Upper lobe of left lung (tissue), 6 donors: Measurements from ENCODE around the gene MPRIP. TPM values are rescaled to one million over a fixed set of nuclear protein-coding genes. Genes with fewer than 3 reads are reported as not detected.
"Not testable (repeated sequence)": the region's sequence is repeated elsewhere in the genome, so short reads cannot be mapped to it uniquely, and the experiment has no call there.

Source experiments
- ATAC-seq, 2 donors: fragments of 200-7000 bp; cut with Tn5 transposase; one replicate each; pipeline ENCODE4 v1.9.1; 2022; ENCODE audit warnings: mild to moderate bottlenecking in 2 of 2, moderate library complexity in 2 of 2; ENCODE audit not compliant: low FRiP score in 2 of 2
- DNase-seq, 2 donors: peaks; one replicate each; pipeline ENCODE4 v3.0.0-alpha.2; 2019 to 2020
- H3K27ac ChIP-seq, 4 donors: fragments of 200-600 bp; sonication (generic); one replicate each; pipeline ENCODE4 v1.5.1; 2016 to 2019
- H3K27me3 ChIP-seq, 4 donors: fragments of 200-600 bp; sonication (generic); one replicate each; pipeline ENCODE4 v1.5.1; 2017 to 2019
- H3K36me3 ChIP-seq, 4 donors: fragments of 200-600 bp; sonication (generic); one replicate each; pipeline ENCODE4 v1.5.1; 2016 to 2019
- H3K4me1 ChIP-seq, 4 donors: fragments of 200-600 bp; sonication (generic); one replicate each; pipeline ENCODE4 v1.5.1; 2018 to 2019
- H3K4me3 ChIP-seq, 4 donors: fragments of 200-600 bp; sonication (generic); one replicate each; pipeline ENCODE4 v1.5.1; 2017 to 2019; ENCODE audit warnings: mild to moderate bottlenecking in 2 of 4, moderate library complexity in 1 of 4
- H3K9me3 ChIP-seq, 4 donors: fragments of 200-600 bp; sonication (generic); one replicate each; pipeline ENCODE4 v1.5.1; 2018 to 2019
- EP300 ChIP-seq, 4 donors: sonication (generic); formaldehyde crosslinking; IDR thresholded peaks; one replicate each; pipeline ENCODE4 v1.5.1; 2017; ENCODE audit warnings: antibody characterized with exemption in 4 of 4, control low read depth in 2 of 4
- POLR2A ChIP-seq, 4 donors: fragments of 450-650 bp; IDR thresholded peaks; one replicate each; pipeline ENCODE4 v1.5.1; 2016 to 2017; ENCODE audit warnings: antibody characterized with exemption in 4 of 4, mild to moderate bottlenecking in 2 of 4
- POLR2AphosphoS5 ChIP-seq, 2 donors: sonication (generic); formaldehyde crosslinking; IDR thresholded peaks; one replicate each; pipeline ENCODE4 v1.5.1; 2017; ENCODE audit warnings: antibody characterized with exemption in 2 of 2
- WGBS, 2 donors: methylation state at CpG; one replicate each; pipeline ENCODE4 v1.1.5; 2017 to 2018; 5-methylcytosine and 5-hydroxymethylcytosine counted together
- total RNA-seq, 6 donors: library from RNA; depleted of rRNA in 4 of 6; stranded (reverse); fragments of >200 nt in 4 of 6; gene quantifications; one replicate each; pipeline versions ENCODE4 v1.1.0 to v1.2.1, GENCODE V29; 2016 to 2021
- TF ChIP-seq, protein P1 (sequence below), 6 experiments: fragments of 450-650 bp in 4 of 6; fragments of 200-600 bp in 2 of 6; sonication (generic) in 2 of 6; IDR thresholded peaks; one replicate each; pipeline ENCODE4 v1.5.1; 2016 to 2019; ENCODE audit warnings: antibody characterized with exemption in 6 of 6
- donor health status: DM: no; HTN: no; CAD: no; lungs with moderate emphysema.
- donor health status: DM: no; HTN: yes; CAD: no; lungs with severe emphysema.

The MPRIP gene
- total RNA-seq, 6 donors from 2014 or later: 201 to 380 (median 285) TPM

GRCh38 chr17:17132746-17133145 lies 90.5 kb downstream of the MPRIP start:
- ATAC-seq (no peak), DNase-seq (no peak)
- Histone ChIP-seq H3K36me3 (peaks cover 0 to 95% (median 63%) of the 10 kb centered on the region in 4 donors), H3K4me3 (no peak overlapping the region), H3K9me3 (no peaks in the 10 kb centered on the region), H3K27me3 (no peaks in the 10 kb centered on the region), H3K4me1 (peaks cover 12 to 19% (median 14%) of the 10 kb centered on the region in 4 donors), H3K27ac (no peak overlapping the region)
- 86 to 94% methylated on average over 8 of the region's 8 CpGs for WGBS, 2 donors
- TF ChIP-seq EP300 (IDR thresholded peaks at IDR 0.05) (no peak), POLR2A (IDR thresholded peaks at IDR 0.05) (no peak), POLR2AphosphoS5 (IDR thresholded peaks at IDR 0.05) (no peak)
- TF ChIP-seq, protein P1, sequence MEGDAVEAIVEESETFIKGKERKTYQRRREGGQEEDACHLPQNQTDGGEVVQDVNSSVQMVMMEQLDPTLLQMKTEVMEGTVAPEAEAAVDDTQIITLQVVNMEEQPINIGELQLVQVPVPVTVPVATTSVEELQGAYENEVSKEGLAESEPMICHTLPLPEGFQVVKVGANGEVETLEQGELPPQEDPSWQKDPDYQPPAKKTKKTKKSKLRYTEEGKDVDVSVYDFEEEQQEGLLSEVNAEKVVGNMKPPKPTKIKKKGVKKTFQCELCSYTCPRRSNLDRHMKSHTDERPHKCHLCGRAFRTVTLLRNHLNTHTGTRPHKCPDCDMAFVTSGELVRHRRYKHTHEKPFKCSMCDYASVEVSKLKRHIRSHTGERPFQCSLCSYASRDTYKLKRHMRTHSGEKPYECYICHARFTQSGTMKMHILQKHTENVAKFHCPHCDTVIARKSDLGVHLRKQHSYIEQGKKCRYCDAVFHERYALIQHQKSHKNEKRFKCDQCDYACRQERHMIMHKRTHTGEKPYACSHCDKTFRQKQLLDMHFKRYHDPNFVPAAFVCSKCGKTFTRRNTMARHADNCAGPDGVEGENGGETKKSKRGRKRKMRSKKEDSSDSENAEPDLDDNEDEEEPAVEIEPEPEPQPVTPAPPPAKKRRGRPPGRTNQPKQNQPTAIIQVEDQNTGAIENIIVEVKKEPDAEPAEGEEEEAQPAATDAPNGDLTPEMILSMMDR (IDR thresholded peaks at IDR 0.05): no peak

- no peaks in the 10 kb centered on the region for H3K9me3 ChIP-seq
- H3K27me3 ChIP-seq: no peaks in the 10 kb centered on the region
- TF ChIP-seq, protein P1 (IDR thresholded peaks at IDR 0.05): no peak
- no peak for TF ChIP-seq POLR2A (IDR thresholded peaks at IDR 0.05)
- TF ChIP-seq POLR2AphosphoS5 (IDR thresholded peaks at IDR 0.05): no peak
- TF ChIP-seq EP300 (IDR thresholded peaks at IDR 0.05): no peak
- ATAC-seq (no peak), DNase-seq (no peak)
- WGBS, 2 donors: 80 to 84% methylated on average over 8 to 14 of the region's 14 CpGs
- H3K4me1 ChIP-seq: peaks cover 0 to 8% (median 3%) of the 10 kb centered on the region in 4 donors
- H3K36me3 ChIP-seq: peaks cover 11 to 100% (median 74%) of the 10 kb centered on the region in 4 donors
- no peak overlapping the region for H3K27ac ChIP-seq
- H3K4me3 ChIP-seq: no peak overlapping the region
These were observed 92.0 kb downstream of the MPRIP start for GRCh38 chr17:17134051-17134956.

GRCh38 chr17:17134957-17135333 lies 92.7 kb downstream of the MPRIP start:
- TF ChIP-seq POLR2A (IDR thresholded peaks at IDR 0.05): no peak
- TF ChIP-seq POLR2AphosphoS5 (IDR thresholded peaks at IDR 0.05): no peak
- TF ChIP-seq, protein P1 (IDR thresholded peaks at IDR 0.05): no peak
- no peak for TF ChIP-seq EP300 (IDR thresholded peaks at IDR 0.05)
- peaks cover 11 to 100% (median 77%) of the 10 kb centered on the region in 4 donors for H3K36me3 ChIP-seq
- WGBS, 2 donors: 73 to 83% methylated on average over 1 to 3 of the region's 3 CpGs
- H3K27ac ChIP-seq: no peak overlapping the region
- H3K27me3 ChIP-seq: no peaks in the 10 kb centered on the region
- H3K9me3 ChIP-seq: no peaks in the 10 kb centered on the region
- peaks cover 0 to 2% (median 0%) of the 10 kb centered on the region in 4 donors for H3K4me1 ChIP-seq
- no peak for DNase-seq
- H3K4me3 ChIP-seq: no peak overlapping the region
- ATAC-seq: no peak

DNA sequence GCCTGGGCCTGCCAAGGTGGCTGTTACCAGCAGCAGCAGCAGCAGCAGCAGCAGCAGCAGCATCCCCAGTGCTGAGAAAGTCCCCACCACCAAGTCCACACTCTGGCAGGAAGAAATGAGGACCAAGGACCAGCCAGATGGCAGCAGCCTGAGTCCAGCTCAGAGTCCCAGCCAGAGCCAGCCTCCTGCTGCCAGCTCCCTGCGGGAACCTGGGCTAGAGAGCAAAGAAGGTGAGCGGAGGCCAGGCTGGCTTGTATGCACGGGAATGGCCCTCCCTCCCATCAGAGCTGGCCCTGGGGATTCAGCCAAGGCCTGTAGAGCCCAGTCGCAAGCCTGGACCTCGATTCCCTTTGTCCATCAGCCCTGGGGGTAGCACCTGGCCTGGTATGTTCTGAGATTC lies 94.0 kb downstream of the MPRIP start:
- H3K4me3 ChIP-seq, H3K9me3 ChIP-seq, H3K27ac ChIP-seq, DNase-seq, H3K27me3 ChIP-seq, ATAC-seq: not testable (repeated sequence)
- H3K4me1 ChIP-seq: peaks cover 0 to 11% (median 6%) of the 10 kb centered on the region in 4 donors
- peaks cover 11 to 100% (median 80%) of the 10 kb centered on the region in 4 donors for H3K36me3 ChIP-seq
- WGBS, 2 donors: 73 to 90% methylated on average over 3 to 4 of the region's 5 CpGs

DNA sequence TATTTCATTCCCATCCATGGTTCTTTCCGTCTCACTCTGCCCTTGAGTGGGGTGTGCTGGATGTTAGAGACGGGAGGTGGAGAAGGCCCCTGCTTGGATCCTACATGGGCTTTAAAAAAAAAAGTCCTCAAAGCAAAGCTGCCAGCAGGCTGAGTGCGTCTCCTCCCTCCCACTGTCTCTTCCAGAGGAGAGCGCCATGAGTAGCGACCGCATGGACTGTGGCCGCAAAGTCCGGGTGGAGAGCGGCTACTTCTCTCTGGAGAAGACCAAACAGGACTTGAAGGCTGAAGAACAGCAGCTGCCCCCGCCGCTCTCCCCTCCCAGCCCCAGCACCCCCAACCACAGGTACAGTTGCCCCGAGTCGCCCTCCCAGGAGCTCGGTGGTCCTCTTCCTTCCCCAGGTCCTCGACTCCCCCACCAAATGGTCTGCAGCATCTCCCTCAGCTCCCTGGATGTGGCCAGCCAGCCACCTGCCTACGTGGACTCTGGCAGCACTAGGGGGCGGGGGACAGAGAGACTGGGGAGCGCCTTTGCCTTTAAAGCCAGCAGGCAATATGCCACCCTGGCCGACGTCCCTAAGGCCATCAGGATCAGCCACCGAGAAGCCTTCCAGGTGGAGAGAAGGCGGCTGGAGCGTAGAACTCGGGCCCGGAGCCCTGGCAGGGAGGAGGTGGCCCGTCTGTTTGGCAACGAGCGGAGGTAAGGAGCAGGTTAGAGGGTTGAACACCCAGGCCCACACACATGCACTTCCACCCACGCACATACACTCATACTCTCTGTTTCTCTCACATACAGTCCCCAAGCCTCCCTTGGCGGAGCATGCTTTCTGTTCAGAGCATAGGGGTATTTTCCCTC lies 95.7 kb downstream of the MPRIP start:
- Histone ChIP-seq H3K27ac (no peak overlapping the region), H3K4me1 (peaks cover 0 to 16% (median 11%) of the 10 kb centered on the region in 4 donors), H3K27me3 (no peaks in the 10 kb centered on the region), H3K4me3 (no peak overlapping the region), H3K36me3 (peaks cover 12 to 100% (median 79%) of the 10 kb centered on the region in 4 donors), H3K9me3 (no peaks in the 10 kb centered on the region)
- ATAC-seq (no peak), DNase-seq (no peak)
- TF ChIP-seq POLR2AphosphoS5 (IDR thresholded peaks at IDR 0.05) (no peak), EP300 (IDR thresholded peaks at IDR 0.05) (no peak), POLR2A (IDR thresholded peaks at IDR 0.05) (no peak)
- TF ChIP-seq, protein P1 (IDR thresholded peaks at IDR 0.05): no peak
- 93 to 95% methylated on average over 24 to 30 of the region's 30 CpGs for WGBS, 2 donors
